ENCODE measurements around the gene TMEM218.

GRCh38 chr11:125062931-125063428 is 48.4 kb downstream of the TMEM218 start, which contains the start of gene SLC37A2:
- TF ChIP-seq CTCF (IDR thresholded peaks at IDR 0.05): no peak
- TF ChIP-seq EZH2 (IDR thresholded peaks at IDR 0.05; ENCODE audit: borderline replicate concordance, insufficient read depth, low read depth, low read length, poor library complexity, severe bottlenecking): no peak

Data from B cell (primary cell).